H9 (cell line): ENCODE results near the gene ATP6V1G2. TPM values are rescaled to one million over a fixed set of nuclear protein-coding genes. Genes with fewer than 3 reads are reported as not detected.
A peak's percentile ranks its signal among the peaks of the same experiment; 100 is the strongest.

Source experiments
- DNase-seq: peaks from one replicate; pipeline ENCODE4 v3.0.0-alpha.2; 2017
- H2AFZ ChIP-seq: one replicate; pipeline ENCODE4 v1.6.1; 2013; ENCODE audit warnings: mild to moderate bottlenecking, low read length, control low read depth, moderate library complexity
- H2AK5ac ChIP-seq: 2 replicates; pipeline ENCODE4 v1.6.1; 2013; ENCODE audit warnings: low read length, control low read depth, mixed read lengths; ENCODE audit not compliant: insufficient read length
- H2BK120ac ChIP-seq: one replicate; pipeline ENCODE4 v1.6.1; 2013; ENCODE audit warnings: low read depth, mild to moderate bottlenecking, low read length, control low read depth, inconsistent platforms; ENCODE audit not compliant: poor library complexity, severe bottlenecking
- H2BK12ac ChIP-seq: 2 replicates; pipeline ENCODE4 v1.6.1; 2013; ENCODE audit warnings: low read length, control low read depth, mixed read lengths, low read depth; ENCODE audit not compliant: insufficient read length
- H2BK15ac ChIP-seq: 2 replicates; pipeline ENCODE4 v1.6.1; 2013; ENCODE audit warnings: low read depth, low read length, control low read depth
- H2BK20ac ChIP-seq: one replicate; pipeline ENCODE4 v1.6.1; 2013; ENCODE audit warnings: low read depth, mild to moderate bottlenecking, low read length, control low read depth, inconsistent platforms; ENCODE audit not compliant: poor library complexity, severe bottlenecking
- H2BK5ac ChIP-seq: 2 replicates; pipeline ENCODE4 v1.6.1; 2013; ENCODE audit warnings: low read length, control low read depth, mixed read lengths; ENCODE audit not compliant: insufficient read length
- H3K14ac ChIP-seq: 2 replicates; pipeline ENCODE4 v1.6.1; 2013; ENCODE audit warnings: low read length, control low read depth; ENCODE audit not compliant: insufficient read depth
- H3K18ac ChIP-seq: 2 replicates; pipeline ENCODE4 v1.6.1; 2013; ENCODE audit warnings: low read depth, mild to moderate bottlenecking, mixed read lengths, low read length, control low read depth; ENCODE audit not compliant: insufficient read length
- H3K23ac ChIP-seq: 2 replicates; pipeline ENCODE4 v1.6.1; 2013; ENCODE audit warnings: low read length, control low read depth, mixed read lengths, low read depth; ENCODE audit not compliant: insufficient read length
- H3K23me2 ChIP-seq: 2 replicates; pipeline ENCODE4 v1.6.1; 2013; ENCODE audit warnings: low read depth, mild to moderate bottlenecking, mixed read lengths, low read length, control low read depth; ENCODE audit not compliant: insufficient read length, poor library complexity, severe bottlenecking
- H3K27ac ChIP-seq: 2 replicates; pipeline ENCODE4 v1.5.1; 2013; ENCODE audit warnings: low read length, control low read depth, mixed read lengths, low read depth; ENCODE audit not compliant: insufficient read length
- H3K27me3 ChIP-seq: 2 replicates; pipeline ENCODE4 v1.6.1; 2013; ENCODE audit warnings: low read length, control low read depth, inconsistent platforms; ENCODE audit not compliant: insufficient read depth
- H3K4ac ChIP-seq: 2 replicates; pipeline ENCODE4 v1.6.1; 2013; ENCODE audit warnings: low read depth, mild to moderate bottlenecking, control low read depth, inconsistent platforms, low read length, moderate library complexity
- H3K4me1 ChIP-seq: 2 replicates; pipeline ENCODE4 v1.6.1; 2013; ENCODE audit warnings: low read length, control low read depth, inconsistent platforms; ENCODE audit not compliant: insufficient read depth
- H3K4me2 ChIP-seq: 2 replicates; pipeline ENCODE4 v1.6.1; 2013; ENCODE audit warnings: low read length, control low read depth, mixed read lengths; ENCODE audit not compliant: insufficient read length, insufficient read depth
- H3K56ac ChIP-seq: 2 replicates; pipeline ENCODE4 v1.6.1; 2013; ENCODE audit warnings: low read depth, mild to moderate bottlenecking, mixed read lengths, low read length, control low read depth; ENCODE audit not compliant: insufficient read length
- H3K79me1 ChIP-seq: 2 replicates; pipeline ENCODE4 v1.6.1; 2013; ENCODE audit warnings: low read depth, mild to moderate bottlenecking, moderate library complexity, low read length, control low read depth, inconsistent platforms; ENCODE audit not compliant: insufficient read depth, poor library complexity, severe bottlenecking
- H3K79me2 ChIP-seq: 2 replicates; pipeline ENCODE4 v1.6.1; 2013; ENCODE audit warnings: low read length, control low read depth, inconsistent platforms; ENCODE audit not compliant: insufficient read depth
- H3K9ac ChIP-seq: 2 replicates; pipeline ENCODE4 v1.6.1; 2013; ENCODE audit warnings: low read length, control low read depth, mixed read lengths; ENCODE audit not compliant: insufficient read length; ENCODE audit errors: extremely low read depth
- H3K9me3 ChIP-seq: one replicate; pipeline ENCODE4 v1.6.1; 2013; ENCODE audit warnings: low read depth, low read length, inconsistent platforms; ENCODE audit not compliant: control insufficient read depth
- H3T11ph ChIP-seq: one replicate; pipeline ENCODE4 v1.6.1; 2013; ENCODE audit warnings: mild to moderate bottlenecking, low read length, control low read depth, inconsistent platforms
- H4K20me1 ChIP-seq: one replicate; pipeline ENCODE4 v1.6.1; 2013; ENCODE audit not compliant: control insufficient read depth, insufficient read length, insufficient read depth
- H4K5ac ChIP-seq: 2 replicates; pipeline ENCODE4 v1.6.1; 2013; ENCODE audit warnings: low read depth, mild to moderate bottlenecking, mixed read lengths, low read length, control low read depth; ENCODE audit not compliant: insufficient read length
- H4K8ac ChIP-seq: replicated peaks from 2 replicates; pipeline ENCODE4 v1.6.1; 2013; ENCODE audit warnings: low read length, control low read depth, mixed read lengths, low read depth; ENCODE audit not compliant: insufficient read length
- H4K91ac ChIP-seq: 2 replicates; pipeline ENCODE4 v1.6.1; 2013; ENCODE audit warnings: low read depth, mild to moderate bottlenecking, moderate library complexity, mixed read lengths, low read length, control low read depth; ENCODE audit not compliant: insufficient read length
- H3K27ac Mint-ChIP-seq, 3 experiments: 2 replicates in 2 of 3; 3 replicates in 1 of 3; pipeline ENCODE4 v1.8.0; 2020 to 2021; ENCODE audit warnings: mixed read lengths in 3 of 3, mild to moderate bottlenecking in 1 of 3, moderate library complexity in 1 of 3
- H3K27me3 Mint-ChIP-seq: 2 replicates; pipeline ENCODE4 v1.8.0; 2021; ENCODE audit warnings: low read depth, mild to moderate bottlenecking, moderate library complexity, mixed read lengths
- H3K36me3 Mint-ChIP-seq, 3 experiments: 2 replicates in 2 of 3; 3 replicates in 1 of 3; pipeline ENCODE4 v1.8.0; 2020 to 2021; ENCODE audit warnings: low read depth in 3 of 3, mixed read lengths in 3 of 3; ENCODE audit not compliant: insufficient read depth in 1 of 3
- H3K4me1 Mint-ChIP-seq, 2 experiments: 2 replicates each; pipeline ENCODE4 v1.8.0; 2020; ENCODE audit warnings: mixed read lengths in 2 of 2
- H3K4me3 Mint-ChIP-seq, 2 experiments: 2 replicates in 1 of 2; 3 replicates in 1 of 2; pipeline ENCODE4 v1.8.0; 2020 to 2021; ENCODE audit warnings: mild to moderate bottlenecking in 2 of 2, mixed read lengths in 2 of 2, moderate library complexity in 1 of 2
- H3K9me3 Mint-ChIP-seq, 2 experiments: 2 replicates in 1 of 2; 3 replicates in 1 of 2; pipeline ENCODE4 v1.8.0; 2020; ENCODE audit warnings: mild to moderate bottlenecking in 2 of 2, mixed read lengths in 2 of 2, moderate library complexity in 1 of 2
- WGBS: extraction: QIAGEN DNeasy Blood & Tissue Kit; methylation state at CpG from one replicate; pipeline ENCODE4 v1.1.7; 2013; ENCODE audit warnings: missing lambda C conversion rate, low lambda C conversion rate, mixed read lengths; ENCODE audit not compliant: insufficient read length; ENCODE audit errors: extremely low coverage; 5-methylcytosine and 5-hydroxymethylcytosine counted together
- total RNA-seq: library from RNA; stranded (reverse); gene quantifications from 2 replicates; pipeline ENCODE4 v1.2.1, GENCODE V29; 2021
- TF ChIP-seq, protein P1 (sequence below): fragments of 200-600 bp; sonication (generic); conservative IDR thresholded peaks from 3 replicates; pipeline ENCODE4 v1.8.0; 2021; ENCODE audit warnings: antibody characterized with exemption, mild to moderate bottlenecking

ATP6V1G2 gene
- total RNA-seq, 1 experiment from 2014 or later, result 3.8 TPM

DNA sequence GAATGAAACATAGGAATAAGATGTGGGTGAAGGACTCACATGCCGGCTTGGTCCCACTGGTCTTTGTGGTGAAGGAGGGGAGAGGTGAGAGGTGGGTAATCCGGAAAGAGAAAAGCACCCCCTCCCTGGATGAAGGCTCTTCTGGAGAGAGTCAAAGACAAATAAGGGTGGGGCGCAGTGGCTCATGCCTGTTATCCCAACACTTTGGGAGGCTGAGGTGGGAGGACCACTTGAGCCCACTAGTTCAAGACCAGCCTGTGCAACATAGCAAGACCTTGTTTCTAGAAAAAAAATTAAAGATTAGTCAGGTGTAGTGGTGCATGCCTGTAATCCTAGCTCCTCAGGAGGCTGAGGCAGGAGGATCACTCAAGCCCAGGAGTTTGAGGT, 32.7 kb upstream of the ATP6V1G2 start:
- H3T11ph ChIP-seq, result no peak overlapping the region
- H3K4me3 Mint-ChIP-seq, result peak overlapping the region in 1 of 2 experiments; percentile 31; a peak in 1 of 5 replicates
- no CpG with 5 or more reads among the region's 3 CpGs for whole genome bisulfite sequencing

More for the DNA sequence above, 32.7 kb upstream of the ATP6V1G2 start:
- H2BK12ac ChIP-seq, result no peak overlapping the region
- no peak overlapping the region for H3K27ac ChIP-seq
- no peak overlapping the region for H2BK5ac ChIP-seq
- no peak for DNase-seq
- H3K79me1 ChIP-seq, result no peaks in the 10 kb centered on the region
- no peaks in the 10 kb centered on the region for H3K9me3 ChIP-seq
- TF ChIP-seq, protein P1, sequence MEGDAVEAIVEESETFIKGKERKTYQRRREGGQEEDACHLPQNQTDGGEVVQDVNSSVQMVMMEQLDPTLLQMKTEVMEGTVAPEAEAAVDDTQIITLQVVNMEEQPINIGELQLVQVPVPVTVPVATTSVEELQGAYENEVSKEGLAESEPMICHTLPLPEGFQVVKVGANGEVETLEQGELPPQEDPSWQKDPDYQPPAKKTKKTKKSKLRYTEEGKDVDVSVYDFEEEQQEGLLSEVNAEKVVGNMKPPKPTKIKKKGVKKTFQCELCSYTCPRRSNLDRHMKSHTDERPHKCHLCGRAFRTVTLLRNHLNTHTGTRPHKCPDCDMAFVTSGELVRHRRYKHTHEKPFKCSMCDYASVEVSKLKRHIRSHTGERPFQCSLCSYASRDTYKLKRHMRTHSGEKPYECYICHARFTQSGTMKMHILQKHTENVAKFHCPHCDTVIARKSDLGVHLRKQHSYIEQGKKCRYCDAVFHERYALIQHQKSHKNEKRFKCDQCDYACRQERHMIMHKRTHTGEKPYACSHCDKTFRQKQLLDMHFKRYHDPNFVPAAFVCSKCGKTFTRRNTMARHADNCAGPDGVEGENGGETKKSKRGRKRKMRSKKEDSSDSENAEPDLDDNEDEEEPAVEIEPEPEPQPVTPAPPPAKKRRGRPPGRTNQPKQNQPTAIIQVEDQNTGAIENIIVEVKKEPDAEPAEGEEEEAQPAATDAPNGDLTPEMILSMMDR, result no peak
- Mint-ChIP-seq H3K27me3 (peaks cover 45% of the 10 kb centered on the region), H3K27ac (no peak overlapping the region; a peak in 1 of 7 replicates), H3K4me1 (peaks cover 32 to 35% of the 10 kb centered on the region in 2 experiments), H3K9me3 (no peaks in the 10 kb centered on the region; a peak in 1 of 5 replicates), H3K36me3 (no peaks in the 10 kb centered on the region)
- no peak overlapping the region for H4K8ac ChIP-seq
- H3K9ac ChIP-seq, result no peak overlapping the region
- no peak overlapping the region for H2BK120ac ChIP-seq
- H3K23me2 ChIP-seq, result peaks cover 11% of the 10 kb centered on the region
- H3K27me3 ChIP-seq, result no peaks in the 10 kb centered on the region
- no peak overlapping the region for H4K5ac ChIP-seq
- no peak overlapping the region for H2BK15ac ChIP-seq
- H4K91ac ChIP-seq, result no peak overlapping the region
- no peak overlapping the region for H2AK5ac ChIP-seq
- H2AFZ ChIP-seq, result no peak overlapping the region
- H3K4me1 ChIP-seq, result peaks cover 2% of the 10 kb centered on the region; the same call in 1 of the 2 replicates
- no peak overlapping the region for H3K4ac ChIP-seq
- H4K20me1 ChIP-seq, result no peaks in the 10 kb centered on the region
- H3K18ac ChIP-seq, result no peak overlapping the region
- H3K79me2 ChIP-seq, result no peaks in the 10 kb centered on the region
- H2BK20ac ChIP-seq, result no peak overlapping the region
- H3K23ac ChIP-seq, result no peak overlapping the region
- H3K14ac ChIP-seq, result no peak overlapping the region
- H3K56ac ChIP-seq, result no peak overlapping the region
- H3K4me2 ChIP-seq, result no peak overlapping the region
